Aorta (tissue), 5 donors: ENCODE results near the gene LIMCH1. TPM values are rescaled to one million over a fixed set of nuclear protein-coding genes. Genes with fewer than 3 reads are reported as not detected.
A peak's percentile ranks its signal among the peaks of the same experiment; 100 is the strongest.

ENCODE experiments used
- ATAC-seq: fragments of 200-7000 bp; cut with Tn5 transposase; one replicate; pipeline ENCODE4 v1.9.1; 2022; ENCODE audit warnings: moderate library complexity; ENCODE audit not compliant: low FRiP score
- DNase-seq, 2 donors: peaks; one replicate each; pipeline ENCODE4 v3.0.0-alpha.2; 2020
- H3K27ac ChIP-seq, 2 donors: one replicate each; pipeline ENCODE4 v1.5.1; 2013; ENCODE audit warnings: low read length in 2 of 2, mild to moderate bottlenecking in 2 of 2, moderate library complexity in 2 of 2, control low read depth in 1 of 2, inconsistent platforms in 1 of 2, low read depth in 1 of 2
- H3K27me3 ChIP-seq, 2 donors: one replicate each; pipeline ENCODE4 v1.6.1; 2013; ENCODE audit warnings: control low read depth in 1 of 2, low read length in 1 of 2, mild to moderate bottlenecking in 1 of 2, moderate library complexity in 1 of 2; ENCODE audit not compliant: insufficient read depth in 2 of 2, control insufficient read depth in 1 of 2
- H3K36me3 ChIP-seq, 2 donors: one replicate each; pipeline ENCODE4 v1.6.1; 2013; ENCODE audit warnings: control low read depth in 1 of 2, low read length in 1 of 2, mild to moderate bottlenecking in 1 of 2; ENCODE audit not compliant: insufficient read depth in 2 of 2, control insufficient read depth in 1 of 2
- H3K4me1 ChIP-seq, 2 donors: one replicate each; pipeline ENCODE4 v1.6.1; 2013; ENCODE audit warnings: low read length in 2 of 2, control low read depth in 1 of 2, mild to moderate bottlenecking in 1 of 2, moderate library complexity in 1 of 2; ENCODE audit not compliant: insufficient read depth in 2 of 2, control insufficient read depth in 1 of 2
- H3K4me3 ChIP-seq, 2 donors: one replicate each; pipeline ENCODE4 v1.5.1; 2013; ENCODE audit warnings: low read length in 2 of 2, control low read depth in 1 of 2, mild to moderate bottlenecking in 1 of 2
- H3K9me3 ChIP-seq: one replicate; pipeline ENCODE4 v1.6.1; 2013; ENCODE audit warnings: mild to moderate bottlenecking, low read length; ENCODE audit not compliant: control insufficient read depth
- WGBS, 2 donors: extraction: QIAGEN DNeasy Blood & Tissue Kit; methylation state at CpG; one replicate each; pipeline ENCODE4 v1.1.7; 2013; 5-methylcytosine and 5-hydroxymethylcytosine counted together
- intact Hi-C, 2 donors: fragments of 100-400 bp; cut with DNase I; formaldehyde crosslinking; loops; one replicate each; pipeline versions ENCODE4 v1.14.2 to v1.15.0; 2022
- polyA plus RNA-seq, 2 donors: library from polyadenylated mRNA; stranded (reverse); fragments of 200-250 nt; gene quantifications; one replicate each; pipeline ENCODE4 v1.2.3, GENCODE V29; 2013
- total RNA-seq, 2 donors: library from RNA; stranded (reverse); fragmentation: NEBNext Ultra II Directional; extraction: Animal tissue kit (Norgen Biotek cat#: 25700); gene quantifications; one replicate each; pipeline ENCODE4 v1.2.1, GENCODE V29; 2021
- donor health status: healthy with polysubstance abuse.
- donor health status: Bipolar disorder and iron deficiency.
- donor health status: DM: no; HTN: no; CAD: no.
- donor health status: DM: no; HTN: no; CAD: no.
- donor health status: DM: yes; HTN: yes; CAD: no.

LIMCH1 gene
- total and polyA plus RNA-seq, 4 donors = 31.7 to 191 (median 109) TPM

DNA sequence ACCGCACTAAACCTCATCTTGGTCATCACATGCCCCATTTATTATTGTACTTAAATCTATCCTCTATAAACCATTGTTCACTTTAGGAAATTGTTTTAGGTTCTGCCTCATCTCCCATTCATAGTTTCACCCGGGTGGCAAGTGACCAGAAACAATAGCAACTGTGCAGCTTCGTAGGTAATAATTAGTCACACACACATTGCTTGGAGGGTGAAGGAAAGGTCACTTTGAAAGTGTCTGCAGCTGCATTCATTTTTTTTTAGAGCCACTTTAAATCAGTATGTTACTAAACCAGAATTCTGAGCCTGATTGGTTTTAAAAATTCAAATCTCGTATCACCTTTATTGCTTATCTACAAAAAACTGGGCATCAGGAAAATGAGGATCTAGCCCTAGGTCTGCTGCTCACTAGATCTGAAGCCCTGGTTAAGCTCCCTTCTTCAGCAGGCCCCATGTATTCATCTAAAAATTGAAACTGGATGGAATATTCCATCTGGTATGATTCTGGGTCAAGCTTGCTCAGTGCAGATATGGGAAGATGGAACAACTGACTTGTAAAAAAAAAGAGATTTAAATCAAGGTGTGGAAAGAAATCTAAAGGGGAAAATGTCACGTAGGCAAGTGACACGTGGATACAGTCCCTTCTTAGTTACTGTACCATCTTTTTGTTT, 62.4 kb downstream of the LIMCH1 start:
- H3K27ac ChIP-seq = no peak overlapping the region
- DNase-seq = no peak
- intact Hi-C loops = no loop called here
- WGBS, 2 donors = 66% methylated on average over 6 of the region's 6 CpGs
- H3K4me1 ChIP-seq = peaks cover 1 to 10% of the 10 kb centered on the region in 2 donors
- no peaks in the 10 kb centered on the region for H3K36me3 ChIP-seq
- no peaks in the 10 kb centered on the region for H3K9me3 ChIP-seq
- H3K27me3 ChIP-seq = no peaks in the 10 kb centered on the region
- ATAC-seq = no peak
- H3K4me3 ChIP-seq = no peak overlapping the region

DNA sequence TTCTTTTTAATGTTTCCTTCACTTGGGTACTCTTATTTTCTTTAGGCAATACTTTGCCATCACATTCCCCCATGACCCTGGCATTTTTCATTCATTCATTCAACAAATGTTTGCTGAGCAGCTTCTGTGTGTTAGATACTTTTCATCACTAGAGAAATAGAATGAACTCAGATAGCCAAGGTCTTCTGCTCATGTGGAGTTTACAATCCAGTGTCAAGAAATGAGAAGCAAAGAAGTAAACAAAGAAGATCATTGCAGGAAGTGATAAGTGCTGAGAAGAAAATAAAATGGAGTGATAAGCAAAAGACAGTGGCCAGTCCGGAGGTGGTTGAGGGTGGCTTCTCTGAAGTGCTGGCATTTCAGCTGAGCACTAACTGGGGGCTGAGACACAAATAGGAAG, 63.1 kb downstream of the LIMCH1 start:
- Histone ChIP-seq H3K4me3 (no peak overlapping the region), H3K4me1 (peaks cover 1 to 10% of the 10 kb centered on the region in 2 donors), H3K36me3 (peaks cover 0 to 3% of the 10 kb centered on the region in 2 donors), H3K27me3 (no peaks in the 10 kb centered on the region), H3K9me3 (no peaks in the 10 kb centered on the region), H3K27ac (no peak overlapping the region)
- DNase-seq = no peak
- WGBS, 2 donors = 72% methylated on average over 1 of the region's 1 CpG
- intact Hi-C loops = no loop called here
- no peak for ATAC-seq

DNA sequence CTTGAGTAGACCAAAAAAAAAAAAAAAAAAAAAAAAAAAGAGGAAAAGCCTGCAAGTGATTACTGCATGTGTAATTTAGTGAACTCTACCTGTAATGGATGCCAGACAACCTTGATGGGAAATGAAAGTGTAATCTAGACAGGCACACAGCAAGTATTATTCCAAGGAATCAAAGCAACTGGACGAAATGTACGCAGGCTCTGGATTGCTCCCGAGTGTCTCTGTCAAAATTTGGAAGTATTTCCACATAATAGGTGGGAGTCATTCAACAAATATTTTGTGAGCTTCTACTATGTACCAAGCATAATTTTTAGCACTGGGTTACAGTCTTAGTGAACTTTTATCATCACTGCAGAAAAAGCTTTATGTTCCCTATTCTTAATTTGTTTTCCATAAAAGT, 64.2 kb downstream of the LIMCH1 start:
- Histone ChIP-seq H3K4me3 (no peak overlapping the region), H3K36me3 (peaks cover 0 to 3% of the 10 kb centered on the region in 2 donors), H3K9me3 (no peaks in the 10 kb centered on the region), H3K4me1 (peaks cover 1 to 10% of the 10 kb centered on the region in 2 donors), H3K27ac (no peak overlapping the region), H3K27me3 (no peaks in the 10 kb centered on the region)
- WGBS, 2 donors = 31 to 33% methylated on average over 3 of the region's 3 CpGs
- intact Hi-C loops = no loop called here
- ATAC-seq = no peak
- no peak for DNase-seq

DNA sequence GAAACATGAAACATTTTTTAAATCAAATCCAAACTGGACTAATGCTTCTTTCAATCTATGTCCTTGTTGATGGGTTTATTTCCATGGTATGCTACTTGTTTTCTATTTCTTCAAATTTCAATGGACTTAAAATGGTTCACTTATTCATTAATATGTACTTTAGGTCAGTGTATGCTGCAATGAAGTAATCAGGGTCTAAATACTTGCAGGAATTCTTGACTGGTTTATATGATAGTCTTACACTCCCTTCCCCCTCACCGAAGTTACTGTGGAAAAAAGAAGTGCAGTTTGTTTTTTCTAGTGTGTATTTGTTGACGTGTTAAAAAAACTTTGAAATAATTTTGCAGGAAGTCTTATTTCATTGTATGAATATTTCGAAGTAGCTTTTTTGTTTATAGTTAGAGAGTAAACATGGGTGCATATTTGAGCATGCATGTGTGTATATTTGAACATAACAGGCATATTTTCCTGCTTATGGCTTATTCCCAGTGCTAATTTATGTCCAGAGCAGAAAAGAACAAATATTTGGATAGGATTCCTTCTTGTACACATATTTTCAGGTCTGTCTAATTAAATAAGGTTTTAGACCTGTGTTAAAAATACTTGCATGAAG, 65.0 kb downstream of the LIMCH1 start:
- Histone ChIP-seq H3K27me3 (no peaks in the 10 kb centered on the region), H3K4me3 (no peak overlapping the region), H3K27ac (no peak overlapping the region), H3K36me3 (peaks cover 0 to 3% of the 10 kb centered on the region in 2 donors), H3K9me3 (no peaks in the 10 kb centered on the region), H3K4me1 (peaks cover 1 to 10% of the 10 kb centered on the region in 2 donors)
- 51 to 63% methylated on average over 3 of the region's 3 CpGs for WGBS, 2 donors
- ATAC-seq (no peak), DNase-seq (no peak)
- intact Hi-C loops = no loop called here

DNA sequence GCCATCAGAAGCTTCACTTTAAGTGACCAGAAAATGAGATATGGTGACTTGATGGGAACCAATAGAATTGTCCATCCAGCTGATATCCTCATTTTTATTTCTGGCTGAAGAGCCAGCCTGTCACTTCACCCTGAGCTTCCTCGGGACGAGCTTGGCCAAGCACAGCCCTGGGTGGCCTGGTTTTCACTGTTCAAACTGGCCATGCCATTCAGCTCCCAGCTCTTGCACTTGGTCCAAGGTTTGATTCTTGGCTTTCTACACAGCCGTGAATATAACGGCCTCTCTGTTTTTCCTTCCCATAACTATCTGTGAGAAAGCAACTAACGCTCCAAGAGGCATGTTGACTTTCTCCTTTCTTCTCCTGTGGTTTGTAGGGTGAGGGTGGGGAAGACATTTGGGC, 71.9 kb downstream of the LIMCH1 start:
- Histone ChIP-seq H3K27me3 (no peaks in the 10 kb centered on the region), H3K36me3 (peaks cover 0 to 3% of the 10 kb centered on the region in 2 donors), H3K4me3 (no peak overlapping the region), H3K4me1 (peaks cover 0 to 12% of the 10 kb centered on the region in 2 donors), H3K9me3 (no peaks in the 10 kb centered on the region), H3K27ac (no peak overlapping the region)
- DNase-seq (no peak), ATAC-seq (no peak)
- 13 to 14% methylated on average over 5 of the region's 5 CpGs for WGBS, 2 donors
- intact Hi-C loops = loop anchor here in 1 of 2 donors (5.0 kb wide), 1 partner anchor 38 kb away; no protein-coding TSS in a partner anchor

DNA sequence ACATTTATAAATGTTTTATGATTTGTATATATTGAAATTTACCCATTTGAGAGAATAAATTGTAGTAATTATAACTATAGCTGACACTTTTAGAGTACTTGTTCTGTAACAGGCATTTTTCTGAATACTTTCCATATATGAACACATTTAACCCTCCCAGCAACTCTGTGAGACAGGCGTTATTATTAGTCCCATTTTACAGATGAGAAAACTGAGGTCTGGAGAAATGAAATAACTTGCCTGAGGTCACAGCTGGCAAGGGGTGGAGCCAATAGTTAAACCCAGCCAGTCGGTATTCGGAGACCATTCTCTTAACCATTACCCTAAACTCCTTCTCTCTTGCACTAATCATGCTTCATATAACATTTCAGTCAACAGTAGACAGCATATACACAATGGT, 72.5 kb downstream of the LIMCH1 start:
- Histone ChIP-seq H3K4me1 (peaks cover 0 to 12% of the 10 kb centered on the region in 2 donors), H3K27ac (no peak overlapping the region), H3K4me3 (no peak overlapping the region), H3K36me3 (peaks cover 0 to 3% of the 10 kb centered on the region in 2 donors), H3K9me3 (no peaks in the 10 kb centered on the region), H3K27me3 (no peaks in the 10 kb centered on the region)
- 93 to 94% methylated on average over 3 of the region's 3 CpGs for WGBS, 2 donors
- ATAC-seq (no peak), DNase-seq (no peak)
- intact Hi-C loops = loop anchor here in 1 of 2 donors (5.0 kb wide), 1 partner anchor 38 kb away; no protein-coding TSS in a partner anchor

DNA sequence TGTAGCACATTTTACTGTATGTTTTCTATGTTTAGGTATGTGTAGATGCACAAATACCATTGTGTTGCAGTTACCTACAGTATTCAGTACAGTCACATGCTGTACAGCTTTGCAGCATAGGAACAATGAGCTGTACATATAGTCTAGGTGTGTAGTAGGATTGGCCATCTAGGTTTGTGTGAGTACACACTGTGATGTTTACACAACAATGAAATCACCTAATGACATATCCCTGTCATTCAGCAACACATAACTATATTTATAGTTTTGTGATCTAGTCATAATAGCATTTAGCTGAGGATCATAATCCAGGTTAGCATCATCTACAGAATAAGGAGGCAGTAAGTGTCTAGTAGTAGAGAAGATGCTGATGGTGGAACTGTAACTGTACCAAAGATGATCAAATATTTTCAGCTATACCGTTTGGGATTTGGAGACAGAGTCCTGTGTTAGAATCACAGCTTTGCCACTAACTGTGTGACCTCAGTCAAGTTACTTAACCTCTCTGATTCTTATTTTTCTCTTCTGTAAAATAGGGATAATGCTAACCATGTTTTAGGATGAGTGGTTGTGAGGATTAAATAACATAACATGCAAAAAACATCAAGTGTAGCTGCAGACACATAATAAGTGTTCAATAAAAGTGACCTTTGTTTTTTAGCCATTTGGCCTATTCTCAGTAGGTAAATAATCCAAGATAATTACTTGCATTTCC, 73.3 kb downstream of the LIMCH1 start:
- intact Hi-C loops = loop anchor here in 1 of 2 donors (5.0 kb wide), 1 partner anchor 39 kb away; no protein-coding TSS in a partner anchor
- ATAC-seq = no peak
- H3K36me3 ChIP-seq = no peaks in the 10 kb centered on the region

DNA sequence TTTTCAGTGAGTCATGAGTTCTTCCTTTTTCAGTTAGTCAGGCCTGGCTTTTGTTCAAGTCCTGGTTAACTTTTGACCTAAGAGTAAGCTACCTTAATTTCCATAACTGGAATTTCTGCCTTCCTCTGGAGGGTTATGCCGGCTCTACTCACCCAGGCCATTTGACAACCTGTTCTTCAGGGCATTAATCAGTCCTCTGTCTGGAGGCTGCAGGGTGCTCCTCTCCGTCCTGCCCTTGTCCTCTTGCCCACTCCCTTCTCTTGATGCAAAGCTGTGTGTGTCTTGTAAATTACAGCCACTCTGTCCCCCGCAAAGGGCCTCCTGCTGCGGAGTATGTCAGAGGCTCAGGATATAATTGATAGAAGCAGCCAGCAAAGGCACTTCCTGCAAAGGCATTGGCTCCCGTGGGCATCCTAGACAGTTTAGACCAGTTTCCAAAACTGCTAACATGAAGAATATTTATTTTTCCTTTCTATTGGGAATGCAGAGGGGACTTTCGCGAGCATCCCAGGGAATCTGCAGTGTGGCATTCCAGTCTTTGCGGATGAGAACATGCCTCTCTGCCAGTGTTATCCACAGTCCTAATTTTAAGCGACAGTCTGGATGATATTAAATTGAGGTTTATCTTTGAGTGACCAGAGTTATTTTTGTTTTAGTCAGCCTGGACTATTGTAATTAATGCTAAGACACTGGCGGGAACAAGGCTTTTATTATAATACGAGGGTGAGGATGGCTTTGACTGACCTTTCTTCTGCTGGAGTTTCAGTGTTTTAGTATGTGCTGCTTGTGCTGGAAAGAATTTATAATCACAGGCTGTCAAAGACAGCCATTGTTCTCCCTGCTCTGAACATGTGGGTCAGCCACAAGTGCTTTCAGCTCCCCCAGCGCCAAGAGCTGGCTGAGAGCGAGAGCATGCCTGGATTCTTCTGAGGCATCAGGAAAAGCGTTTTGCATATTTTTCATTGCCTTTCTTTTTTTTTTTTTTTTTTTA, 74.2 kb downstream of the LIMCH1 start:
- Histone ChIP-seq H3K4me1 (peaks cover 0 to 12% of the 10 kb centered on the region in 2 donors), H3K27ac (peak overlapping the region in 1 of 2 donors; percentile 21), H3K4me3 (no peak overlapping the region), H3K9me3 (no peaks in the 10 kb centered on the region), H3K27me3 (no peaks in the 10 kb centered on the region), H3K36me3 (no peaks in the 10 kb centered on the region)
- intact Hi-C loops = loop anchor here in 1 of 2 donors (5.0 kb wide), 1 partner anchor 40 kb away; no protein-coding TSS in a partner anchor
- DNase-seq = peak in 1 of 2 donors; percentile 63
- peak; percentile 78 for ATAC-seq
- 11 to 12% methylated on average over 14 of the region's 14 CpGs for WGBS, 2 donors

More for the DNA sequence above, 73.3 kb downstream of the LIMCH1 start:
- WGBS, 2 donors = 77 to 78% methylated on average over 1 of the region's 1 CpG
- H3K4me3 ChIP-seq = no peak overlapping the region
- DNase-seq = no peak
- H3K27ac ChIP-seq = no peak overlapping the region
- H3K4me1 ChIP-seq = peaks cover 0 to 12% of the 10 kb centered on the region in 2 donors
- H3K9me3 ChIP-seq = no peaks in the 10 kb centered on the region
- H3K27me3 ChIP-seq = no peaks in the 10 kb centered on the region
